ENCODE data around the gene ZMYND11. TPM values are rescaled to one million over a fixed set of nuclear protein-coding genes. Genes with fewer than 3 reads are reported as not detected.

Gene ZMYND11
- total RNA-seq, 3 donors from 2014 or later (not counting 1 experiment from before 2014, with no cell fraction given) = 50.6 to 63.9 (median 52.6) TPM

DNA sequence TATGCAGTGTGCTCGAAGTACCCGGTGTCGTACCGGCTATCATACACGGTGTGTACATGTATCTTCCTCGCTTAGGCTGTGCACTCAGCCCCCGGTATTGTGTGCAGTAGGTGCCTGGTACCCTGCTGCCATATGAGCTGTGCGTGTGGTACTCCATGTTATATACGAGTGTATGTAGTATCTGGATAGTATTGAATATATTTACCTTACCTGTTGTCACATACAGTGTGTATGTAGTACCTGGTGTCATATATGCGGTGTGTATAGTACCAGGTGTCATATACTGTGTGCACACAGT is 1.2 kb downstream of the ZMYND11 start:
- Histone ChIP-seq H3K27me3 (ENCODE audit: control insufficient read depth, insufficient read depth, low read length) (no peaks in the 10 kb centered on the region), H3K27ac (ENCODE audit: low read length) (peak overlapping the region; percentile 88), H3K9me3 (ENCODE audit: control insufficient read depth, insufficient read depth, low read length) (no peaks in the 10 kb centered on the region), H3K4me1 (ENCODE audit: control insufficient read depth, insufficient read depth, low read length) (peaks cover 14% of the 10 kb centered on the region), H3K36me3 (ENCODE audit: control insufficient read depth, insufficient read depth, low read length) (no peaks in the 10 kb centered on the region), H3K4me3 (ENCODE audit: low read length) (peak overlapping the region; percentile 83)
- Mint-ChIP-seq H3K9me3 (no peaks in the 10 kb centered on the region), H3K27ac (peak overlapping the region; percentile 85 to 89), H3K27me3 (ENCODE audit: low read depth in 2 of 2) (no peaks in the 10 kb centered on the region), H3K4me3 (peak overlapping the region; percentile 86), H3K36me3 (no peaks in the 10 kb centered on the region), H3K4me1 (peaks cover 34 to 41% of the 10 kb centered on the region in 2 donors)
- DNase-seq (no peak), ATAC-seq (peak in 1 of 3 donors; percentile 22)
- TF ChIP-seq, protein P1, sequence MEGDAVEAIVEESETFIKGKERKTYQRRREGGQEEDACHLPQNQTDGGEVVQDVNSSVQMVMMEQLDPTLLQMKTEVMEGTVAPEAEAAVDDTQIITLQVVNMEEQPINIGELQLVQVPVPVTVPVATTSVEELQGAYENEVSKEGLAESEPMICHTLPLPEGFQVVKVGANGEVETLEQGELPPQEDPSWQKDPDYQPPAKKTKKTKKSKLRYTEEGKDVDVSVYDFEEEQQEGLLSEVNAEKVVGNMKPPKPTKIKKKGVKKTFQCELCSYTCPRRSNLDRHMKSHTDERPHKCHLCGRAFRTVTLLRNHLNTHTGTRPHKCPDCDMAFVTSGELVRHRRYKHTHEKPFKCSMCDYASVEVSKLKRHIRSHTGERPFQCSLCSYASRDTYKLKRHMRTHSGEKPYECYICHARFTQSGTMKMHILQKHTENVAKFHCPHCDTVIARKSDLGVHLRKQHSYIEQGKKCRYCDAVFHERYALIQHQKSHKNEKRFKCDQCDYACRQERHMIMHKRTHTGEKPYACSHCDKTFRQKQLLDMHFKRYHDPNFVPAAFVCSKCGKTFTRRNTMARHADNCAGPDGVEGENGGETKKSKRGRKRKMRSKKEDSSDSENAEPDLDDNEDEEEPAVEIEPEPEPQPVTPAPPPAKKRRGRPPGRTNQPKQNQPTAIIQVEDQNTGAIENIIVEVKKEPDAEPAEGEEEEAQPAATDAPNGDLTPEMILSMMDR (IDR thresholded peaks at IDR 0.05) = no peak
- intact Hi-C loops (cut with micrococcal nuclease) = no loop called here
- 17% methylated on average over 10 of the region's 10 CpGs for WGBS (ENCODE audit: insufficient coverage)

- H3K9me3 Mint-ChIP-seq = no peaks in the 10 kb centered on the region
- TF ChIP-seq, protein P1 (IDR thresholded peaks at IDR 0.05) = peak; percentile 53
- H3K36me3 Mint-ChIP-seq = no peaks in the 10 kb centered on the region
- ATAC-seq (peak in 1 of 3 donors; percentile 24), DNase-seq (peak in 1 of 2 donors; percentile 69)
- H3K27me3 Mint-ChIP-seq (ENCODE audit: low read depth in 2 of 2) = no peaks in the 10 kb centered on the region
- peaks cover 14% of the 10 kb centered on the region for H3K4me1 ChIP-seq (ENCODE audit: control insufficient read depth, insufficient read depth, low read length)
- no peak overlapping the region for H3K4me3 ChIP-seq (ENCODE audit: low read length)
- intact Hi-C loops (cut with micrococcal nuclease) = no loop called here
- H3K4me3 Mint-ChIP-seq = peak overlapping the region; percentile 86
- H3K4me1 Mint-ChIP-seq = peaks cover 41 to 47% of the 10 kb centered on the region in 2 donors
- WGBS (ENCODE audit: insufficient coverage) = 93% methylated on average over 1 of the region's 1 CpG
- peak overlapping the region; percentile 85 to 89 for H3K27ac Mint-ChIP-seq
- H3K27ac ChIP-seq (ENCODE audit: low read length) = no peak overlapping the region
- no peaks in the 10 kb centered on the region for H3K27me3 ChIP-seq (ENCODE audit: control insufficient read depth, insufficient read depth, low read length)
- H3K36me3 ChIP-seq (ENCODE audit: control insufficient read depth, insufficient read depth, low read length) = no peaks in the 10 kb centered on the region
- H3K9me3 ChIP-seq (ENCODE audit: control insufficient read depth, insufficient read depth, low read length) = no peaks in the 10 kb centered on the region
These were observed 1.8 kb downstream of the ZMYND11 start for GRCh38 chr10:137031-137430.

DNA sequence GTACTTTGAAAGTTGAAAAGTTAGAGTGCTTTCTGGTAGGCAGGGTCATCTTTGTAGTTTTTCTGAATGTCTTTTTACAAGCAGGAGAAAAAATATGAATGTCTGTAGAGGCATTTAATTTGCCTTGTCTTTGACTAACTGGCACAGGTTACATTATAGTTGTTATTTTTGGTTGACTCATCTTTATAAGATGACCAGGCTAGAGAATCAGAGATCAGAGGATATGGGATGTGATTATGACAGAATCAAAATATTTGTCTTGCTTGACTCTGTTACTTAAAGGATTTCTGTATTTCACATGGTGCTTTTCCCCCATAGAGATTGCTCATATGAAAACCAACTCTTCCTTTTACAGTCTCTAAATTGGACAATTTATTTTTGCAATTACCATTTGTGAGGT is 2.4 kb downstream of the ZMYND11 start:
- Histone ChIP-seq H3K4me1 (ENCODE audit: control insufficient read depth, insufficient read depth, low read length) (peaks cover 14% of the 10 kb centered on the region), H3K27ac (ENCODE audit: low read length) (no peak overlapping the region), H3K36me3 (ENCODE audit: control insufficient read depth, insufficient read depth, low read length) (no peaks in the 10 kb centered on the region), H3K4me3 (ENCODE audit: low read length) (no peak overlapping the region), H3K9me3 (ENCODE audit: control insufficient read depth, insufficient read depth, low read length) (no peaks in the 10 kb centered on the region), H3K27me3 (ENCODE audit: control insufficient read depth, insufficient read depth, low read length) (no peaks in the 10 kb centered on the region)
- DNase-seq = no peak
- H3K27me3 Mint-ChIP-seq (ENCODE audit: low read depth in 2 of 2) = no peaks in the 10 kb centered on the region
- intact Hi-C loops (cut with micrococcal nuclease) = no loop called here
- no peak for ATAC-seq
- no peaks in the 10 kb centered on the region for H3K9me3 Mint-ChIP-seq
- H3K4me1 Mint-ChIP-seq = peaks cover 46 to 53% of the 10 kb centered on the region in 2 donors
- peak overlapping the region; percentile 85 to 89 for H3K27ac Mint-ChIP-seq
- peak overlapping the region; percentile 21 for H3K4me3 Mint-ChIP-seq
- TF ChIP-seq, protein P1 (IDR thresholded peaks at IDR 0.05) = no peak
- H3K36me3 Mint-ChIP-seq = no peaks in the 10 kb centered on the region

DNA sequence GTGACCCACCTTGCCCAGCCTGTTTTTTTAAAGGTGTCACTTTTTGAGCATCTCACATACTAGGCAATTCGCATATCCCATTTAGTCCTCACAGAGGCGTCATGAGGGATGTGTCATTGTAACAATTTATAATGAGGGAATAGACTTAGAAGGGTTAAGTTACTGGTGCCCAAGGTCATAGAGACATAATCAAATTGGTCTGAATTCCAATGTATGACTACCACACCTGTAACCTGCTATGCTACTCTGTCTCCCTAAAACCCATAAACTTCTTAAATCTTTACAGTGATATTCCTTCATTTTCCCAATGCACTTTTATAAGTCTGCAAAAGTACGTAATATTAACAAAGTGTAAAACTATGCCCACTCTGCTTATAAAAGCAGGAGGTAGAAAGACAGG is 7.1 kb downstream of the ZMYND11 start:
- DNase-seq = no peak
- Histone ChIP-seq H3K36me3 (ENCODE audit: control insufficient read depth, insufficient read depth, low read length) (no peaks in the 10 kb centered on the region), H3K27me3 (ENCODE audit: control insufficient read depth, insufficient read depth, low read length) (no peaks in the 10 kb centered on the region), H3K27ac (ENCODE audit: low read length) (no peak overlapping the region), H3K4me1 (ENCODE audit: control insufficient read depth, insufficient read depth, low read length) (no peaks in the 10 kb centered on the region), H3K9me3 (ENCODE audit: control insufficient read depth, insufficient read depth, low read length) (no peaks in the 10 kb centered on the region), H3K4me3 (ENCODE audit: low read length) (no peak overlapping the region)
- intact Hi-C loops (cut with micrococcal nuclease) = no loop called here
- WGBS (ENCODE audit: insufficient coverage) = no CpG with 5 or more reads among the region's 3 CpGs
- Mint-ChIP-seq H3K9me3 (no peaks in the 10 kb centered on the region), H3K4me3 (no peak overlapping the region), H3K27ac (peak overlapping the region in 1 of 2 donors; percentile 52), H3K27me3 (ENCODE audit: low read depth in 2 of 2) (no peaks in the 10 kb centered on the region), H3K4me1 (peaks cover 61 to 63% of the 10 kb centered on the region in 2 donors), H3K36me3 (no peaks in the 10 kb centered on the region)
- no peak for ATAC-seq
- TF ChIP-seq, protein P1 (IDR thresholded peaks at IDR 0.05) = no peak
